Kidney glomerular epithelial cell (primary cell): ENCODE data around the gene RMDN3.
A peak's percentile ranks its signal among the peaks of the same experiment; 100 is the strongest.

Experiments used
- DNase-seq: peaks from one replicate; lab custom pipeline; 2025; lab: John Stamatoyannopoulos, UW

The RMDN3 gene

GRCh38 chr15:40754883-40755811, at the start of gene RMDN3:
TSS of gene RMDN3 (minus strand) at chr15:40755254. CDS start at chr15:40754783, 471 bp downstream.
- peak; percentile 94 for DNase-seq

- no peak for DNase-seq
These were observed 48.6 kb upstream of the RMDN3 start for GRCh38 chr15:40803688-40804087.

GRCh38 chr15:40803076-40803475, 48.0 kb upstream of the RMDN3 start:
- no peak for DNase-seq

- no peak for DNase-seq
These were observed 44.5 kb upstream of the RMDN3 start for GRCh38 chr15:40799523-40799922.

GRCh38 chr15:40796512-40796911, 41.5 kb upstream of the RMDN3 start:
- no peak for DNase-seq

- no peak for DNase-seq
These were observed 41.0 kb upstream of the RMDN3 start for GRCh38 chr15:40796041-40796440.

GRCh38 chr15:40793216-40793989, 38.3 kb upstream of the RMDN3 start:
- DNase-seq = peak; percentile 88

- DNase-seq = no peak
These were observed 37.3 kb upstream of the RMDN3 start for GRCh38 chr15:40792394-40792793.

- DNase-seq = peak; percentile 60
These were observed 35.7 kb upstream of the RMDN3 start for GRCh38 chr15:40790718-40791117.

- DNase-seq = no peak
These were observed 34.9 kb upstream of the RMDN3 start for GRCh38 chr15:40789999-40790398.

- no peak for DNase-seq
These were observed 34.1 kb upstream of the RMDN3 start for GRCh38 chr15:40789119-40789518.

GRCh38 chr15:40787991-40788390, 32.9 kb upstream of the RMDN3 start:
- no peak for DNase-seq

GRCh38 chr15:40787344-40787841, 32.3 kb upstream of the RMDN3 start:
- peak; percentile 86 for DNase-seq

GRCh38 chr15:40785814-40786213, 30.8 kb upstream of the RMDN3 start:
- DNase-seq = no peak

- no peak for DNase-seq
These were observed 30.1 kb upstream of the RMDN3 start for GRCh38 chr15:40785164-40785563.

- peak; percentile 15 for DNase-seq
These were observed 27.7 kb upstream of the RMDN3 start for GRCh38 chr15:40782609-40783227.

GRCh38 chr15:40776537-40777141, 21.6 kb upstream of the RMDN3 start:
- peak; percentile 45 for DNase-seq

- DNase-seq = no peak
These were observed 20.9 kb upstream of the RMDN3 start for GRCh38 chr15:40775740-40776536.

- DNase-seq = no peak
These were observed 20.0 kb upstream of the RMDN3 start for GRCh38 chr15:40775007-40775406.

GRCh38 chr15:40773902-40774301, 18.8 kb upstream of the RMDN3 start:
- no peak for DNase-seq

- DNase-seq = no peak
These were observed 18.4 kb upstream of the RMDN3 start for GRCh38 chr15:40773496-40773895.
